Mucosa of descending colon (tissue), 3 donors: ENCODE data around the gene DOCK4. TPM values are rescaled to one million over a fixed set of nuclear protein-coding genes. Genes with fewer than 3 reads are reported as not detected.

Experiments
- ATAC-seq: fragments of 200-7000 bp; cut with Tn5 transposase; one replicate; pipeline ENCODE4 v1.9.1; 2020; ENCODE audit warnings: mild to moderate bottlenecking, moderate library complexity
- DNase-seq, 3 donors: peaks; one replicate each; pipeline ENCODE4 v3.0.0-alpha.2; 2020
- H3K36me3 ChIP-seq: fragments of 200-600 bp; one replicate; pipeline ENCODE4 v1.8.0; 2021; ENCODE audit warnings: low read depth, mild to moderate bottlenecking
- H3K4me1 ChIP-seq: fragments of 200-600 bp; one replicate; pipeline ENCODE4 v1.8.0; 2021; ENCODE audit warnings: low read depth, mild to moderate bottlenecking
- H3K4me3 ChIP-seq: fragments of 200-600 bp; one replicate; pipeline ENCODE4 v1.8.0; 2021; ENCODE audit warnings: mild to moderate bottlenecking
- H3K9me3 ChIP-seq: fragments of 200-600 bp; one replicate; pipeline ENCODE4 v1.8.0; 2021; ENCODE audit warnings: mild to moderate bottlenecking
- intact Hi-C, 2 donors: fragments of 100-400 bp; cut with DNase I in 1 of 2; cut with micrococcal nuclease in 1 of 2; formaldehyde crosslinking; loops; one replicate each; pipeline versions ENCODE4 v1.11.0 to v1.11.1; 2022; cut with DNase I, micrococcal nuclease
- total RNA-seq, 3 donors: library from RNA; stranded (reverse); fragmentation: NEBNext Ultra II Directional in 2 of 3; extraction: Animal tissue kit (Norgen Biotek cat#: 25700) in 2 of 3; gene quantifications; one replicate each; pipeline versions ENCODE4 v1.2.1 to v1.2.4, GENCODE V29; 2021 to 2023
- TF ChIP-seq, protein P1 (sequence below): fragments of 200-600 bp; IDR thresholded peaks from one replicate; pipeline ENCODE4 v1.8.0; 2022; ENCODE audit warnings: antibody characterized with exemption, mild to moderate bottlenecking
- donor health status: DM: no; HTN: no; CAD: no; lungs with moderate emphysema.
- donor health status: DM: no; HTN: no; CAD: no.
- donor health status: DM: no; HTN: yes; CAD: no.

DOCK4 gene
- total RNA-seq, 3 donors from 2014 or later: 9.2 to 18.4 (median 12.7) TPM

DNA sequence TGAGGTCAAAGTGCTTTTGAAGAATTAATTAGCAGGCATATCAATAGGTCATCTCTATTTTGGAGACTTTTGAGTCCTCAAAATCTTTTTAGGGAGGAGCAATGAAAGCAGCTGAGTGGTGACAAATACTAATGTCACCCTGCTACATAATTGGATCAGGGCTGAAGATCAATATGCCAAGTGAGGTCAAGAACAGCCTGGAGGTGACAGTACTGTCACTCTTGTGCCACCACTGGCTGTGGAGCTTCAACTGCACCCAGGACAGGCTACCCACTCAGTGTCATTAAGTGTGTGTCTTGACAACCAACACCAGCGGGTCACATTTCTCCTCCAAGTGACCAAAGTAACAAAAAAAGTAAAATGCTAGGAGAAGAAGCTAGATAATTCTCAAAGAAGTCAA is 167.8 kb downstream of the DOCK4 start:
- DNase-seq: no peak
- Histone ChIP-seq H3K9me3 (no peaks in the 10 kb centered on the region), H3K4me3 (no peak overlapping the region), H3K4me1 (no peaks in the 10 kb centered on the region), H3K36me3 (no peaks in the 10 kb centered on the region)
- TF ChIP-seq, protein P1, sequence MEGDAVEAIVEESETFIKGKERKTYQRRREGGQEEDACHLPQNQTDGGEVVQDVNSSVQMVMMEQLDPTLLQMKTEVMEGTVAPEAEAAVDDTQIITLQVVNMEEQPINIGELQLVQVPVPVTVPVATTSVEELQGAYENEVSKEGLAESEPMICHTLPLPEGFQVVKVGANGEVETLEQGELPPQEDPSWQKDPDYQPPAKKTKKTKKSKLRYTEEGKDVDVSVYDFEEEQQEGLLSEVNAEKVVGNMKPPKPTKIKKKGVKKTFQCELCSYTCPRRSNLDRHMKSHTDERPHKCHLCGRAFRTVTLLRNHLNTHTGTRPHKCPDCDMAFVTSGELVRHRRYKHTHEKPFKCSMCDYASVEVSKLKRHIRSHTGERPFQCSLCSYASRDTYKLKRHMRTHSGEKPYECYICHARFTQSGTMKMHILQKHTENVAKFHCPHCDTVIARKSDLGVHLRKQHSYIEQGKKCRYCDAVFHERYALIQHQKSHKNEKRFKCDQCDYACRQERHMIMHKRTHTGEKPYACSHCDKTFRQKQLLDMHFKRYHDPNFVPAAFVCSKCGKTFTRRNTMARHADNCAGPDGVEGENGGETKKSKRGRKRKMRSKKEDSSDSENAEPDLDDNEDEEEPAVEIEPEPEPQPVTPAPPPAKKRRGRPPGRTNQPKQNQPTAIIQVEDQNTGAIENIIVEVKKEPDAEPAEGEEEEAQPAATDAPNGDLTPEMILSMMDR: no peak
- no peak for ATAC-seq
- intact Hi-C loops: no loop called here

DNA sequence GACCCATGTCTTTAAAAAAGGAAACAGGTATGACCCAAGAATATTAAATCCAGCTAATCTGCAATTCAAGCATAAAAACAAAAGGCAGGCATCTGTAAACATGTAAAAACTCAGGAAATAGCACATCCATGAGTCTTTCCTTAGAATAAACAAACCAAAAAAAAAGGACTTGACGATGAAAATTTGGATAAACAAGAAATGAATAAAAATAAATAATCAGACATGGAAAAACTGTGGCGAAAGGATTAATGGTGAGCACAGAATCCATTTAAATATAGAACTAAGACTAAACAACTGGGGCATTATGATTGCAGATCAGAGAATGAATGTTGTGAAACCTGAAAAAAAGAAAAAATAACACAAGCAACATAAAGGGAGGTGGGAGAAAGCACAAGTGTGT is 170.1 kb downstream of the DOCK4 start:
- no peak for ATAC-seq
- no peaks in the 10 kb centered on the region for H3K9me3 ChIP-seq
- H3K4me1 ChIP-seq: no peaks in the 10 kb centered on the region
- H3K36me3 ChIP-seq: no peaks in the 10 kb centered on the region
- TF ChIP-seq, protein P1: no peak
- intact Hi-C loops: no loop called here
- H3K4me3 ChIP-seq: no peak overlapping the region
- DNase-seq: no peak

DNA sequence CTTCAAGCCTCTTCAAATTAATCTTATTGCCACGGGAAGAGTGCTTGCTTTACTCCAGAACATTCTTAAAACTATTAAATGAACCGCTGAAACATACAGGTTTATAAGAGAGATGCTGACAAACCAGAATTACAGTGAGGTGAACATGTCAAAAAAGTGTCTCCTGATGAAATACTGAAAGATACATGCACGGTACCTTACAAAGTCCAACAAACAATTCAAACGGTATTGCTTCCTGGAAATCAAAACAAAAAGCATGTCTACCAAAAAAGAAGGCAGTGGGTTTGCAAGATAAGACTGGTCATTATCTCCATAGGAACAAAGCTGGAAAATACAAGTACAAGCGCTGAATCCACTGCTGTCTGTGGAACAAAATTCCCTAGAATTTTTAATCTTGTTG is 174.5 kb downstream of the DOCK4 start:
- ATAC-seq (no peak), DNase-seq (no peak)
- no peaks in the 10 kb centered on the region for H3K36me3 ChIP-seq
- no peaks in the 10 kb centered on the region for H3K4me1 ChIP-seq
- intact Hi-C loops: no loop called here
- TF ChIP-seq, protein P1: no peak
- H3K4me3 ChIP-seq: no peak overlapping the region
- no peaks in the 10 kb centered on the region for H3K9me3 ChIP-seq

DNA sequence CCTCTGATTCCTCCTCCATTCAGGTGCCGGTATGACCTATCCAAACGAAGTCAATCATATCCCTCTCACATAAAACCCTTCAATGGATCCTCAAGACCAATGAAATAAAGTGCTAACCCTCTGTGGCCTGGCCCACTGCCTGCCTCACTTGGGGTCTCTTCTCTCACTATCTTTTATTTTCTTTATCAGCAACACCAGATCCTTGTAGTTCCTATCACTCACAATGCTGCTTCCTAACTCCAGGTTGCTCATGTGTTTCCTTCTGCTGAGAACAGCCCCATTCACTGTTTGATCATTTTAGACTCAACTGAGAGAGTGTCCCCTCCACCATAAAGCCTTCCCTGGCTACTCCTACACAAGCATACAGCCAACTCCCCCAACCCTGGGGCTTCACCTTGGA is 180.6 kb downstream of the DOCK4 start:
- intact Hi-C loops: no loop called here
- DNase-seq: no peak
- no peak overlapping the region for H3K4me3 ChIP-seq
- no peaks in the 10 kb centered on the region for H3K9me3 ChIP-seq
- H3K4me1 ChIP-seq: no peaks in the 10 kb centered on the region
- ATAC-seq: no peak
- TF ChIP-seq, protein P1: no peak
- no peaks in the 10 kb centered on the region for H3K36me3 ChIP-seq

GRCh38 chr7:112023786-112024185 is 182.4 kb downstream of the DOCK4 start:
- DNase-seq (no peak), ATAC-seq (no peak)
- TF ChIP-seq, protein P1: no peak
- no peak overlapping the region for H3K4me3 ChIP-seq
- no peaks in the 10 kb centered on the region for H3K9me3 ChIP-seq
- no peaks in the 10 kb centered on the region for H3K4me1 ChIP-seq
- intact Hi-C loops: no loop called here
- H3K36me3 ChIP-seq: no peaks in the 10 kb centered on the region

DNA sequence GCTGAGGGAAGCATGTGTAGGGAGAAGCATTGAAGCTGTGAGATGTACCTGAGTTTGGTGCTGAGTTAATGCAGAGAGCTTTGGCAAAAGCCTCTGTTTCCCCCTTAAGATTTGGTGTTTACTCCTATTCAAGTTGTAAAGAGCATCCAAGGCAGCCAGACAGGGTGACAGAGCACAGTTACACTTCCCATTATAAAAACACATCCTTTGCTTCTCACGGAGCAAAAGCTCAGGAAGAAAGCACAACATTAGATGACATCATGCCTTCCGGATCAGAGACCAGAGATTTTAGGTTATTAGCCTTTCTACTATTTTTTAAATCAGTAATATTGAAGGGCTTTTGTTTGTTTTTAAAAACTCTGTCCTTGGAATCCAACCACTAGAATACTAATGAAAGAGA is 182.9 kb downstream of the DOCK4 start:
- TF ChIP-seq, protein P1: no peak
- Histone ChIP-seq H3K36me3 (no peaks in the 10 kb centered on the region), H3K4me3 (no peak overlapping the region), H3K4me1 (no peaks in the 10 kb centered on the region), H3K9me3 (no peaks in the 10 kb centered on the region)
- intact Hi-C loops: no loop called here
- ATAC-seq: no peak
- no peak for DNase-seq
